ENCODE measurements around the gene RBM23. TPM values are rescaled to one million over a fixed set of nuclear protein-coding genes. Genes with fewer than 3 reads are reported as not detected.
"Not testable (repeated sequence)": the region's sequence is repeated elsewhere in the genome, so short reads cannot be mapped to it uniquely, and the experiment has no call there.

RBM23 gene
- 68.7 and 76.5 TPM in 2 replicates for total RNA-seq (2021)
- percentile 86 among the genes with signal in this experiment for Bru-seq, nascent RNA
- percentile 86 among the genes with signal in this experiment for BruChase-seq, experiment 1, labeled RNA remaining after a 2-hour chase
- percentile 92 among the genes with signal in this experiment for BruChase-seq, experiment 2, labeled RNA remaining after a 6-hour chase
- long read RNA-seq, full-length matches to known transcripts, result 92 of 126 reads
- long read RNA-seq, partial matches to known transcripts, result 5 of 126 reads
- long read RNA-seq, other reads (novel, unspliced or antisense), result 29 of 126 reads

GRCh38 chr14:22918804-22919600, at the start of gene RBM23:
Gene RBM23, minus strand, starts transcription at chr14:22919149.
- TF ChIP-seq EZH2 (IDR thresholded peaks at IDR 0.05; ENCODE audit: low read depth) (no peak), CTCF (conservative IDR thresholded peaks at IDR 0.05) (no peak)
- H3K27ac ChIP-seq, result peak within 1 kb of the TSS; percentile 90
- H4K20me1 ChIP-seq (ENCODE audit: insufficient read depth), result no peaks in the 10 kb centered on the region
- H3K36me3 ChIP-seq (ENCODE audit: low read depth), result peaks cover 8% of the 10 kb centered on the region; the same call in 1 of the 2 replicates
- peak within 1 kb of the TSS; percentile 80 for H3K4me2 ChIP-seq
- peaks cover 19% of the 10 kb centered on the region for H3F3A ChIP-seq (ENCODE audit: insufficient read depth, low read depth)
- H3K27me3 ChIP-seq (ENCODE audit: insufficient read depth, low read depth), result no peaks in the 10 kb centered on the region
- H3K4me1 ChIP-seq (replicated peaks; ENCODE audit: insufficient read depth), result peaks cover 9% of the 10 kb centered on the region
- peak; percentile 94 to 97 for DNase-seq
- peak within 1 kb of the TSS; percentile 81 for H2AFZ ChIP-seq
- peak within 1 kb of the TSS; percentile 90 for H3K4me3 ChIP-seq
- peaks cover 40% of the 10 kb centered on the region for H3K79me2 ChIP-seq (ENCODE audit: low read depth)
- intact Hi-C loops (cut with micrococcal nuclease; ENCODE audit: unreplicated experiment), result loop anchor here (5.0 kb wide), 1 partner anchor 47 kb away; the partner anchor contains the start of gene LRP10
- no peaks in the 10 kb centered on the region for H3K9me3 ChIP-seq (ENCODE audit: insufficient read depth, low read depth)
- H3K9me2 ChIP-seq (ENCODE audit: insufficient read depth), result no peaks in the 10 kb centered on the region
- ChIA-PET POLR2A (ENCODE audit: unreplicated experiment) (interaction anchor here (0.5 to 0.7 kb wide), 3 partner anchors 9 to 95 kb away, joined by 4 read pairs; no protein-coding TSS in a partner anchor), CTCF (no interaction called here)
- BruUV-seq (replicated peaks), result no TSS peak

GRCh38 chr14:22966783-22967269, 47.9 kb upstream of the RBM23 start:
- no peaks in the 10 kb centered on the region for H3K36me3 ChIP-seq (ENCODE audit: low read depth)
- ChIA-PET POLR2A (ENCODE audit: unreplicated experiment) (no interaction called here), CTCF (no interaction called here)
- no peak overlapping the region for H2AFZ ChIP-seq
- H4K20me1 ChIP-seq (ENCODE audit: insufficient read depth), result no peaks in the 10 kb centered on the region
- H3K79me2 ChIP-seq (ENCODE audit: low read depth), result no peaks in the 10 kb centered on the region
- BruUV-seq (replicated peaks), result no TSS peak
- no peaks in the 10 kb centered on the region for H3K9me2 ChIP-seq (ENCODE audit: insufficient read depth)
- no peak for TF ChIP-seq CTCF (conservative IDR thresholded peaks at IDR 0.05)
- no peak for TF ChIP-seq EZH2 (IDR thresholded peaks at IDR 0.05; ENCODE audit: low read depth)
- H3K4me3 ChIP-seq, result no peak overlapping the region
- no peak overlapping the region for H3K4me2 ChIP-seq
- intact Hi-C loops (cut with micrococcal nuclease; ENCODE audit: unreplicated experiment), result no loop called here
- H3K27me3 ChIP-seq (ENCODE audit: insufficient read depth, low read depth), result no peaks in the 10 kb centered on the region
- DNase-seq, result no peak
- no peak overlapping the region for H3K27ac ChIP-seq
- H3F3A ChIP-seq (ENCODE audit: insufficient read depth, low read depth), result no peaks in the 10 kb centered on the region; the same call in 1 of the 2 replicates
- H3K9me3 ChIP-seq (ENCODE audit: insufficient read depth, low read depth), result no peaks in the 10 kb centered on the region
- H3K4me1 ChIP-seq (replicated peaks; ENCODE audit: insufficient read depth), result no peaks in the 10 kb centered on the region

GRCh38 chr14:22965916-22966782, 47.2 kb upstream of the RBM23 start:
- H3K36me3 ChIP-seq (ENCODE audit: low read depth); DNase-seq; H2AFZ ChIP-seq; H4K20me1 ChIP-seq (ENCODE audit: insufficient read depth); H3K9me3 ChIP-seq (ENCODE audit: insufficient read depth, low read depth); H3K9me2 ChIP-seq (ENCODE audit: insufficient read depth); H3F3A ChIP-seq (ENCODE audit: insufficient read depth, low read depth); H3K79me2 ChIP-seq (ENCODE audit: low read depth); intact Hi-C loops (cut with micrococcal nuclease; ENCODE audit: unreplicated experiment); H3K4me3 ChIP-seq; H3K4me2 ChIP-seq; BruUV-seq (replicated peaks); H3K27ac ChIP-seq; H3K4me1 ChIP-seq (replicated peaks; ENCODE audit: insufficient read depth); H3K27me3 ChIP-seq (ENCODE audit: insufficient read depth, low read depth): not testable (repeated sequence)
- POLR2A ChIA-PET (ENCODE audit: unreplicated experiment), result interaction anchor here (0.6 kb wide), 1 partner anchor 41 kb away, joined by 3 read pairs; no protein-coding TSS in a partner anchor
- CTCF ChIA-PET, result interaction anchor here (0.7 kb wide), 1 partner anchor 63 kb away, joined by 3 read pairs; no protein-coding TSS in a partner anchor

Measured in PC-9 (cell line).